Loucy (cell line): ENCODE results near the gene GPA33.

Experiments
- EZH2phosphoT487 ChIP-seq: fragments of 200-600 bp; IDR thresholded peaks from 2 replicates; pipeline ENCODE4 v1.6.1; 2018; ENCODE audit warnings: antibody characterized with exemption, mild to moderate bottlenecking, moderate library complexity, borderline replicate concordance
- TF ChIP-seq, protein P1 (sequence below): fragments of 200-600 bp; sonication (generic); conservative IDR thresholded peaks from 2 replicates; pipeline ENCODE4 v1.5.1; 2014; ENCODE audit warnings: mild to moderate bottlenecking, antibody characterized with exemption, low read length

DNA sequence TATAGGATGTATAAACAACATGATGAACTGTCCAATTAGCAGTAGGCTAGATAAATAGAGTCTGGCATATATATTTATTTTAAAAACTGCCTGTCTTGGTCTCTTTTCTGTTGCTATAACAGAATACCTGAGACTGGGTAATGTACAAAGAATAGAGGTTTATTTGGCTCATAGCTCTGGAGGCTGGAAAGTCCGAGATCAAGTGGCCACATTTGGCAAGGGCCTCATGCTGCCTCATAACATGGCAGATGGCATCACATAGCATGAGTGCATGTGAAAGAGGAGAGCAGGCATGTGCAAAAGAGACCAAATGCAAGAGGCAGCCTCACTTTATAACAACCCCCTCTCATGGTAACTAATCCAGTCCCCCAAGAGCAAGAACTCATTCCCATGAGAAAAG, 9.7 kb upstream of the GPA33 start:
- TF ChIP-seq, protein P1, sequence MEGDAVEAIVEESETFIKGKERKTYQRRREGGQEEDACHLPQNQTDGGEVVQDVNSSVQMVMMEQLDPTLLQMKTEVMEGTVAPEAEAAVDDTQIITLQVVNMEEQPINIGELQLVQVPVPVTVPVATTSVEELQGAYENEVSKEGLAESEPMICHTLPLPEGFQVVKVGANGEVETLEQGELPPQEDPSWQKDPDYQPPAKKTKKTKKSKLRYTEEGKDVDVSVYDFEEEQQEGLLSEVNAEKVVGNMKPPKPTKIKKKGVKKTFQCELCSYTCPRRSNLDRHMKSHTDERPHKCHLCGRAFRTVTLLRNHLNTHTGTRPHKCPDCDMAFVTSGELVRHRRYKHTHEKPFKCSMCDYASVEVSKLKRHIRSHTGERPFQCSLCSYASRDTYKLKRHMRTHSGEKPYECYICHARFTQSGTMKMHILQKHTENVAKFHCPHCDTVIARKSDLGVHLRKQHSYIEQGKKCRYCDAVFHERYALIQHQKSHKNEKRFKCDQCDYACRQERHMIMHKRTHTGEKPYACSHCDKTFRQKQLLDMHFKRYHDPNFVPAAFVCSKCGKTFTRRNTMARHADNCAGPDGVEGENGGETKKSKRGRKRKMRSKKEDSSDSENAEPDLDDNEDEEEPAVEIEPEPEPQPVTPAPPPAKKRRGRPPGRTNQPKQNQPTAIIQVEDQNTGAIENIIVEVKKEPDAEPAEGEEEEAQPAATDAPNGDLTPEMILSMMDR: no peak
- TF ChIP-seq EZH2phosphoT487: no peak
